GM12878 (cell line): ENCODE data around the gene TMEM176A. TPM values are rescaled to one million over a fixed set of nuclear protein-coding genes. Genes with fewer than 3 reads are reported as not detected.

Experiments
- ATAC-seq: fragments of 200-7000 bp; cut with Tn5 transposase; 3 replicates; pipeline ENCODE4 v1.9.1; 2020; ENCODE audit warnings: mild to moderate bottlenecking, moderate library complexity
- BruUV-seq: library from RNA; stranded (reverse); fragments of 400-500 nt; replicated peaks from 2 replicates; lab custom pipeline; 2021; lab: Mats Ljungman, UMichigan
- CTCF ChIA-PET: fragments of 300-600 bp; sonication (Branson Sonifier 250); formaldehyde crosslinking; extraction: SDS; loops from one replicate; lab custom pipeline; 2021; ENCODE audit warnings: inconsistent platforms; lab: Yijun Ruan, JAX
- POLR2A ChIA-PET: fragments of 350-600 bp; formaldehyde crosslinking; extraction: SDS; loops from one replicate; lab custom pipeline; 2021; ENCODE audit warnings: inconsistent platforms; lab: Charles Lee
- RAD21 ChIA-PET: fragments of 300-600 bp; sonication (Branson Sonifier 250); formaldehyde crosslinking; loops from one replicate; lab custom pipeline; 2023; ENCODE audit warnings: antibody characterized with exemption; ENCODE audit not compliant: unreplicated experiment; lab: Charles Lee
- SMC1A ChIA-PET: fragments of 300-600 bp; sonication (Branson Sonifier 250); formaldehyde crosslinking; loops from one replicate; lab custom pipeline; 2023; ENCODE audit not compliant: unreplicated experiment, uncharacterized antibody; lab: Charles Lee
- DNase-seq: peaks from one replicate; pipeline ENCODE4 v3.0.0-alpha.2; 2011; ENCODE audit warnings: low read depth, low spot score
- FAIRE-seq: peaks from 3 replicates; lab custom pipeline; 2011; peaks lifted over from hg19 to GRCh38; lab: Jason Lieb, UNC
- H2AFZ ChIP-seq: 2 replicates; pipeline ENCODE4 v1.6.0; 2011; ENCODE audit warnings: low read depth, low read length, control low read depth; ENCODE audit not compliant: control insufficient read depth
- H3K27ac ChIP-seq: 2 replicates; pipeline ENCODE4 v1.5.1; 2011; ENCODE audit warnings: control low read depth; ENCODE audit not compliant: control insufficient read depth, insufficient read depth
- H3K27me3 ChIP-seq, 2 experiments: replicated peaks in 1 of 2; 2 replicates each; pipeline versions ENCODE4 v1.6.0 to v1.6.1; 2011; ENCODE audit warnings: low read length in 1 of 2; ENCODE audit not compliant: control insufficient read depth in 2 of 2, insufficient read depth in 2 of 2
- H3K36me3 ChIP-seq, 2 experiments: 2 replicates each; pipeline ENCODE4 v1.5.1; 2011; ENCODE audit warnings: low read length in 1 of 2; ENCODE audit not compliant: control insufficient read depth in 2 of 2, insufficient read depth in 2 of 2
- H3K4me1 ChIP-seq: 2 replicates; pipeline ENCODE4 v1.6.1; 2011; ENCODE audit warnings: mild to moderate bottlenecking, low read length, moderate library complexity, mixed read lengths; ENCODE audit not compliant: control insufficient read depth, insufficient read depth
- H3K4me2 ChIP-seq: 2 replicates; pipeline ENCODE4 v1.6.0; 2011; ENCODE audit warnings: control low read depth; ENCODE audit not compliant: control insufficient read depth, insufficient read depth
- H3K4me3 ChIP-seq: fragments of 200-600 bp; sonication (generic); 2 replicates; pipeline ENCODE4 v1.5.1; 2016
- H3K79me2 ChIP-seq: 2 replicates; pipeline ENCODE4 v1.6.0; 2011; ENCODE audit warnings: low read length; ENCODE audit not compliant: control insufficient read depth, insufficient read depth
- H3K9ac ChIP-seq: 2 replicates; pipeline ENCODE4 v1.8.0; 2011; ENCODE audit warnings: low read length, control low read depth, mixed read lengths; ENCODE audit not compliant: control insufficient read depth, insufficient read depth
- H3K9me3 ChIP-seq: replicated peaks from 3 replicates; pipeline ENCODE4 v1.5.1; 2011; ENCODE audit warnings: mild to moderate bottlenecking, low read length; ENCODE audit not compliant: control insufficient read depth, insufficient read depth
- H4K20me1 ChIP-seq: 2 replicates; pipeline ENCODE4 v1.6.0; 2011; ENCODE audit not compliant: control insufficient read depth, insufficient read depth
- CREB1 ChIP-seq: IDR thresholded peaks from 2 replicates; pipeline ENCODE4 v1.6.1; 2012; ENCODE audit warnings: low read depth, mild to moderate bottlenecking, inconsistent platforms
- EED ChIP-seq: sonication (generic); IDR thresholded peaks from 2 replicates; pipeline ENCODE4 v1.6.1; 2016; ENCODE audit warnings: antibody characterized with exemption, low read depth
- HDAC2 ChIP-seq: fragments of 200-600 bp; sonication (generic); IDR thresholded peaks from 2 replicates; pipeline ENCODE4 v1.6.1; 2017
- KDM1A ChIP-seq: fragments of 200-600 bp; sonication (generic); IDR thresholded peaks from 2 replicates; pipeline ENCODE4 v1.6.1; 2016; ENCODE audit warnings: borderline replicate concordance
- POU2F2 ChIP-seq: IDR thresholded peaks from 3 replicates; pipeline ENCODE4 v1.6.1; 2011; ENCODE audit warnings: low read depth, mild to moderate bottlenecking, low read length, borderline replicate concordance
- RBBP5 ChIP-seq: fragments of 200-600 bp; sonication (generic); conservative IDR thresholded peaks from 2 replicates; pipeline ENCODE4 v1.6.1; 2016
- SMAD1 ChIP-seq: fragments of 450-650 bp; IDR thresholded peaks from 2 replicates; pipeline ENCODE4 v1.6.1; 2018; ENCODE audit warnings: mild to moderate bottlenecking, low read depth; ENCODE audit not compliant: partially characterized antibody
- SREBF1 ChIP-seq: IDR thresholded peaks from 2 replicates; pipeline ENCODE4 v1.6.1; 2012; ENCODE audit warnings: mild to moderate bottlenecking, low read length
- STAT1 ChIP-seq: fragments of 450-650 bp; conservative IDR thresholded peaks from 2 replicates; pipeline ENCODE4 v1.6.1; 2014; ENCODE audit warnings: antibody characterized with exemption, mild to moderate bottlenecking
- USF2 ChIP-seq: IDR thresholded peaks from 2 replicates; pipeline ENCODE4 v1.6.1; 2011; ENCODE audit warnings: low read depth, low read length, improper control_type of control experiment, borderline replicate concordance
- ZNF384 ChIP-seq: IDR thresholded peaks from 2 replicates; pipeline ENCODE4 v1.6.1; 2012; ENCODE audit warnings: low read depth, mild to moderate bottlenecking, low read length, improper control_type of control experiment, borderline replicate concordance
- WGBS: methylation state at CpG from one replicate; pipeline ENCODE4 v1.1.6; 2016; ENCODE audit warnings: low lambda C conversion rate; ENCODE audit not compliant: insufficient replicate concordance, insufficient coverage; ENCODE audit errors: missing lambda C conversion rate; 5-methylcytosine and 5-hydroxymethylcytosine counted together
- in situ Hi-C: fragments of 300-500 bp; cut with MboI; formaldehyde crosslinking; loops from 9 replicates; pipeline ENCODE4 v1.14.3; 2018; ENCODE audit warnings: mixed read lengths
- intact Hi-C: fragments of 100-400 bp; cut with micrococcal nuclease; formaldehyde crosslinking; loops from one replicate; pipeline ENCODE4 v1.14.2; 2022; ENCODE audit not compliant: unreplicated experiment
- polyA plus RNA-seq, 11 experiments: library from polyadenylated mRNA; depleted of rRNA in 4 of 11; unstranded in 6 of 11; stranded (reverse) in 5 of 11; fragments of >200 nt; fragmentation: Nextera tagmentation in 4 of 11; fragmentation: Illumina TruSeq in 1 of 11; extraction: Ambion mirVana in 4 of 11; extraction: Trizol in 1 of 11; gene quantifications; 1 replicate in 1 of 11; 2 replicates in 10 of 11; pipeline versions ENCODE4 v1.2.1 to v1.2.3, GENCODE V29; 2011 to 2016; ENCODE audit warnings: inconsistent platforms in 2 of 11, missing spikeins in 2 of 11, low read depth in 1 of 11
- total RNA-seq, 4 experiments: library from RNA; depleted of rRNA in 3 of 4; stranded (reverse); fragments of >200 nt in 3 of 4; fragmentation: Illumina TruSeq in 1 of 4; extraction: Trizol in 1 of 4; gene quantifications; 2 replicates each; pipeline versions ENCODE4 v1.2.1 to v1.2.3, GENCODE V29; 2013 to 2021
- TF ChIP-seq, protein P1 (sequence below): fragments of 450-650 bp; conservative IDR thresholded peaks from 2 replicates; pipeline ENCODE4 v1.6.1; 2017; ENCODE audit warnings: mild to moderate bottlenecking, moderate library complexity
- TF ChIP-seq, protein P2 (sequence below): IDR thresholded peaks from 2 replicates; pipeline ENCODE4 v1.6.1; 2012; ENCODE audit warnings: low read depth, low read length, improper control_type of control experiment

The TMEM176A gene
- total and polyA plus RNA-seq, 10 of the 15 experiments (the other 5 are each of a cell fraction or from before 2014, with no cell fraction given): not detected

DNA sequence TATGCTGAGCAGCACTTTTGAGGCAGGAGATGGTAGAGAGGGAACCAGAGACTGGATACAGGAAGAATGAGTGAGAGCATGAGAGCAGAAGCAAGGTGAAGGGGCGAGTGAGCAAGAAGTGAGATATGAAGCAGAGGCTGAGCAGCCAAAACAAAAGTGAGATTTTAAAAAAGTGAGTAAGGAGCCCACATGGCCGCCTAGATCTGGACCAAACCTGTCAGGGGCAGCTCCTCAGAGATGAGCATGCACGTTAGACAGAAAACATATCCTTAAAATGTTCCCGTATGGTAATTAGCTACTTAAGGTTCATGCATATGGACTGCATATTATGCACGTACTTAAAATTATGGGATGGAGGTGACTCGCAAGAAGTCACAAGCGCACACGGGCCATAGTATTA is 22.5 kb downstream of the TMEM176A start:
- ChIA-PET POLR2A (no interaction called here), RAD21 (no interaction called here), CTCF (interaction anchor here (1.1 kb wide), 1 partner anchor 75 kb away, joined by 3 read pairs; no protein-coding TSS in a partner anchor), SMC1A (no interaction called here)
- ATAC-seq (no peak), DNase-seq (no peak), FAIRE-seq (no peak)
- no peak overlapping the region for H3K27ac ChIP-seq
- H3K4me3 ChIP-seq: no peak overlapping the region
- H3K27me3 ChIP-seq: no peaks in the 10 kb centered on the region; a peak in 1 of 4 replicates
- TF ChIP-seq USF2: no peak
- no peak for TF ChIP-seq CREB1
- TF ChIP-seq, protein P1, sequence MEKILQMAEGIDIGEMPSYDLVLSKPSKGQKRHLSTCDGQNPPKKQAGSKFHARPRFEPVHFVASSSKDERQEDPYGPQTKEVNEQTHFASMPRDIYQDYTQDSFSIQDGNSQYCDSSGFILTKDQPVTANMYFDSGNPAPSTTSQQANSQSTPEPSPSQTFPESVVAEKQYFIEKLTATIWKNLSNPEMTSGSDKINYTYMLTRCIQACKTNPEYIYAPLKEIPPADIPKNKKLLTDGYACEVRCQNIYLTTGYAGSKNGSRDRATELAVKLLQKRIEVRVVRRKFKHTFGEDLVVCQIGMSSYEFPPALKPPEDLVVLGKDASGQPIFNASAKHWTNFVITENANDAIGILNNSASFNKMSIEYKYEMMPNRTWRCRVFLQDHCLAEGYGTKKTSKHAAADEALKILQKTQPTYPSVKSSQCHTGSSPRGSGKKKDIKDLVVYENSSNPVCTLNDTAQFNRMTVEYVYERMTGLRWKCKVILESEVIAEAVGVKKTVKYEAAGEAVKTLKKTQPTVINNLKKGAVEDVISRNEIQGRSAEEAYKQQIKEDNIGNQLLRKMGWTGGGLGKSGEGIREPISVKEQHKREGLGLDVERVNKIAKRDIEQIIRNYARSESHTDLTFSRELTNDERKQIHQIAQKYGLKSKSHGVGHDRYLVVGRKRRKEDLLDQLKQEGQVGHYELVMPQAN: no peak
- no peak for TF ChIP-seq HDAC2
- TF ChIP-seq ZNF384: no peak
- TF ChIP-seq, protein P2, sequence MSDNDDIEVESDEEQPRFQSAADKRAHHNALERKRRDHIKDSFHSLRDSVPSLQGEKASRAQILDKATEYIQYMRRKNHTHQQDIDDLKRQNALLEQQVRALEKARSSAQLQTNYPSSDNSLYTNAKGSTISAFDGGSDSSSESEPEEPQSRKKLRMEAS: no peak
- TF ChIP-seq SMAD1: no peak
- TF ChIP-seq SREBF1: no peak
- no peak for TF ChIP-seq STAT1
- TF ChIP-seq RBBP5: no peak
- no peak for TF ChIP-seq EED
- TF ChIP-seq KDM1A: no peak
- no peak for TF ChIP-seq POU2F2
- no peak overlapping the region for H3K4me2 ChIP-seq
- in situ Hi-C loops (no loop called here), intact Hi-C loops (no loop called here)
- no TSS peak for BruUV-seq
- no peaks in the 10 kb centered on the region for H3K79me2 ChIP-seq
- H2AFZ ChIP-seq: no peak overlapping the region
- H3K9ac ChIP-seq: no peak overlapping the region
- H3K36me3 ChIP-seq: no peaks in the 10 kb centered on the region
- WGBS: 57% methylated on average over 8 of the region's 8 CpGs
- H3K4me1 ChIP-seq: no peaks in the 10 kb centered on the region
- no peaks in the 10 kb centered on the region for H4K20me1 ChIP-seq
- no peaks in the 10 kb centered on the region; the same call in 2 of the 3 replicates for H3K9me3 ChIP-seq
